ENCODE results near the gene TRAFD1.

TRAFD1 gene

DNA sequence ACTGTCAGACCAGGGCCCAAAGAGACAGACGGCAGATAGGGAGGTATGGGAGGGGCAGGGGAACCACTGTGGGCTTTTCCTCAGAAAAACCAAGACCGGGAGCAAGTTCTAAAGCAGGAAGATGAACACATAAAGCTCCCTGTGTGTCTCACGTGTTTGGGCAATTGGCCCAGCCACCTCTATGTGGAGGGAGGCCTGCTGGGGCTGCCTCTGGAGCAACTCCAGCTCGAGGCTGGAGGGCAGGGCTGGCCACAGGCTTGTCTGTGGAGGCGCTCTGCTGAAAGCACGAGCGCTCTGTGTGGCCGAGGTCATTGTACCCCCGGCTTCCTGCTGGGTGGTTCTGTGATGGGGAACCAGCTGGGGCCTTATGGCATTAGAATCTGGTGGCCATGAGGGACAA is 36.4 kb downstream of the TRAFD1 start:
- no peak for DNase-seq

DNA sequence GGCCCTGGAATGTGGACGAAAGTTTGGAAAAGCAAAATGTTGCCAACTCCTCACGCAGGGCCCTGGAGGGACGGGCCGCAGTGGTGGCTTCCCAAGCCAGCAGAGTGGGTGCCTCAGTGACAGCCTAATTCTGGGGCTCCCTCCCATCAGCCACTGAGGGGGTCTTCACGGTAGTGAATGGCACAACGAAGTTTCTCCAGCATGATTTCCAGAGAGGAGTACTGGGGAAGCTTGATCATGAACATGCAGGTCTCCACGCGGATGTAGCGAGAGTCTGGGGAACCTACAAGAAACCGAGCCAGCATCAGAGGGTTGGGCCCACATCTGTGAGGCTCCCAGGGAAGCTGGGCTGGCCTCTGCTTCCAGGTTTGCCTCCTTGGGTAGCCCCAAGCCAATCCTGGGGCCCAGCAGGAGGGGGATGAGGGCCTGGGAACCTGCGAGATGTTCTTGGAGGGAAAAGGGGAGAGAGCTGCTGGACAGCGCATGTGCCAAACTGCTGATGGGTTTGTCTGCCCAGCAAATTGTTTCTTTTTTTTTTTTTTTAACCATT is 37.0 kb downstream of the TRAFD1 start:
- no peak for DNase-seq

DNA sequence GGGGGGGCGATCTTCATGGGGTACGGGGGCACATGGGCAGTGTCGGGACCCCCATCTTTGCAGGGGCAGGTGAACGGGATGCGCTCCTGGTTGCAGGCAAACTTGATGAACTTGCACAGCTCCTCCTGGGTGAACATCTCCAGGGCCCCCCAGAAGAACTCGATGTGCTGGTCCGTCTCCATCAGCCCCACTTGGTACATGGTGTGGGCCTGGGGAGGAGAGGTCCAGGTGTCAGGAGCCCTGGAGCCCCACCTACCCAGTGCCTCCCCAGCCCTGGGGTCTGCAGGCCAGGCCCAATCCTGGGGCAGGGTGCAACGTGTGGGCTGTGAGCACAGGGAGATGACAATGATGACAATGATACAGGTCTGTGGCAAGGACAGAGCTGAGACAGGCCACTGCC is 37.7 kb downstream of the TRAFD1 start:
- no peak for DNase-seq

DNA sequence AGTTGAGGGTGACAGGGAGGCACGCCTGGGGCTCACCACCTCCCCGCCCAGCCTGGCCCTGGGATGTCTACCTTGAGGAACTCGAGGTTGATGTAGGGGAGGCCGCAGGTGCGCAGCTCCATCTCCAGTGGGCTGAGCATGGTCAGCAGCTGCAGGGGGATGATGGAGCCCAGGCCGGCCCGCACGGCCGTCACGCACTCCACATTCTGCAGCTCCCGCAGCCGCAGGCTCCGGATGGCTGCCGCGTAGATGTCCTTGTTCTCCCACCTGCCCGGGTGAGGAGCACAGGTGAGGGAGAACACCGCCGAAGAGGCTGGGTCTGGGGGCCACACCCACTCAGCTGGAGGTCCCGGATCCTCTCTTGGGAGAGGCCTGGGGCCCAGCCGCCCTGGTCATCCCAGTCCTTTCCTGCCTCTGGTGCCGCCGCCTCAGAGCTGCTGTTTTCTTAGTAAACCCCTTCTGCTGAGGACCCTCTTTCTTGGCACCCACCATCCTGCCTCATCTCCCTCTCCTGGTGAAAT is 38.2 kb downstream of the TRAFD1 start:
- DNase-seq, result no peak

GRCh38 chr12:112164011-112164660 is 38.8 kb downstream of the TRAFD1 start:
- DNase-seq, result no peak

GRCh38 chr12:112165624-112166023 is 40.3 kb downstream of the TRAFD1 start:
- DNase-seq, result no peak

- no peak for DNase-seq
Measured at GRCh38 chr12:112166051-112167015, 41.0 kb downstream of the TRAFD1 start.

GRCh38 chr12:112167031-112167461 is 41.7 kb downstream of the TRAFD1 start:
- DNase-seq, result no peak

- no peak for DNase-seq
Measured at GRCh38 chr12:112167718-112168525, 42.6 kb downstream of the TRAFD1 start.

GRCh38 chr12:112168561-112168971 is 43.2 kb downstream of the TRAFD1 start:
- DNase-seq, result no peak

GRCh38 chr12:112169161-112169872 is 44.0 kb downstream of the TRAFD1 start:
- no peak for DNase-seq

DNA sequence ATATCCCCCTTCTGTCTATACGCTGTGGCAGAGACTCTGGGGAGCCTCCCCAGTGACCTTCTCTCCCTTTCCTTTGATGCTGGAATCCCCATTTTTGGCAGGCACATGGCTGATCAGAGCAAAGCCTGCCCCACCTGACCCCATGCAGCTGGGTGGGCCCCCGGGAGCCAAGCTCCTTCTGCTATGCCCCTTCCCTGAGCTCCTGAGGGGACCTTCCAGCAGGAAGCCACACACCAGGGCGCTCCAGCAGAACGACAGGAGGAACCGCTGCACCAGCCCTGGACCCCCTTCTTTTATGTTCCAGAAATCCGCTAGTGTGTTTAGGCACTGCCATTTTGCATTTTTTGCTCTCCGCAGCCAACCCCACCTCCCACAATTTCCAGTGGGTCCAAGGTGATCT is 44.6 kb downstream of the TRAFD1 start:
- DNase-seq, result no peak

DNA sequence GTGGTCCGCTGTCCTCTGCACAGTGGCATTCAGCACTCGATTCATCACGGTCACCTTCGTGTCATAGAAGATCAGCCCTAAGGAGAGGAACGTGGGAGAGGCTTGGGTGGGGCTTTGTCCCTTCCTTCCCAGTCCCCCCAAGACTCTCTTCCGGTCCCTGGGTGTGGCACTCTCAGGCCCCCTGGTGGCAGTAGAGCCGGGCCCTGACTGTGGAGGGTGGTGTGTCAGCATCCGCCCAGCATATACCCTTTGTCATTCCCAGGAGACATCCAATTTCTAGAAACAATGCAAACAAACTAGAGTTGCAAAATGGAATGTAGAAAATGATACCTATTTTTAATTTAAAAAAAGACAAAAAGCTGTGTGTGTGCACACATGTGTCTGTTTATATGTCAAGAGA is 45.0 kb downstream of the TRAFD1 start:
- no peak for DNase-seq

DNA sequence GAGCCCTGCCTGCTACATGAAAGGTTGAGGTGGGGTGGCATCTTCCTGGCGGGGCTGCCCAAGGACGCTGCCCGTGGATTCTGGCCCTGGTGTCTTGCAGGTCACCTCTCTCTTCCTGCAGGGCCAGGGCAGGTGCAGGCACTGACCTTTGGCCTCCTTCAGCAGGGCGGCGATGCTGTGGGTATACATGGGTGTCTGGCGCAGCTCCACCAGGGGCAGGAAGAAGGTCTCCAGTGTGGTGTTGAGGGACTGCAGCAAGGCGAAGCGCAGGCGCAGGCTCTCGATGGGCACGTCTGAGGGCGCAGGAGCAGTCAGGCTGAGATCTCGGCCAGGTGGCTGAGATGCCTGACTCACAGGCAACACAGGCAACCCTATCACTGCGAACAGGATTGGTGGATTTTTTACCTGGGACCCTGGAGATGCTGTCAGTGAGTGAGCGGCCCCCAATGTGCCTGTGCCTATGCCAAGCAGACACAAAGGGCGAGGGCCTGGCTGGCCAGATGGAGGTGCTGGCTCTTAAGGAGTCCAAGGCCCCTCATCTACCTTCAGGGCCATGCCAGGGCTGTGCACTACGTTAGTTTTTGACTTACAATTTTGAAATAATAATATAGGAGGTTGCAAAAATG is 45.7 kb downstream of the TRAFD1 start:
- no peak for DNase-seq

DNA sequence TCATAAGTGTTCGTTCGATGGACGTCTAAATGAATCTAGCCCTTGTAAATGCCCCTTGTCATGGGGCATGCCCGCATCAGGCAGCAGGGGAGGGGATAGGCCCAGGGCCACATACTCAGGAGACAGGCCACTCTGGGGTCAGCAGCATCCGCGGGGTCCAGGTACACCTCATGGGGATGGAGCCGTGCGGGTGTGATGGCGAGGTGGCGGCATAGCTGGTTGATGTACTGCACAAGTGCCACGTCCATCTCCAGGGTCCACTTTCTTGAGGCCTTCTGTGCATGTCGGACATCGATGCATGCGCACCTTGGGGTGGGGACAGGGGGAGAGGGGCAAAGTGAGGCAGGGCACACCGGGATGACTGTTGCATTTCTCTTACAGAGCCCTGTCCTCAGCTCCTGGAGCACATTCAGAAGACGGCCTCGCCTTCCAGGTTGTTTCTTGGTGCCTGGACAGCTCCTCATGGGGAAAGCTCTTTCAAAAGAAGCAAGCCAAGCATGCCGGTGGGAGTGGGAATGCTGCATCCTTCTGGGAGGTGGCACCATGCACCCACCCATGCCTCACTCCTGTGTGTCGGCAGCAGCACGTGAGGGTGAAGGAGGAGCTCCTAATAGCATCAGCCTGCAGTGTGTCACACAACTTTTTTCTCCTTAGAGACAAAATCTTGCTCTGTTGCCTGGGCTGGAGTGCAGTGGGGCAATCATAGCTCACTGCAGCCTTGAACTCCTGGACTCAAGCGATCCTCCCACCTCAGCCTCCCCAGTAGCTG is 47.4 kb downstream of the TRAFD1 start:
- DNase-seq, result no peak

- no peak for DNase-seq
Measured at GRCh38 chr12:112175361-112176155, 50.2 kb downstream of the TRAFD1 start.

- no peak for DNase-seq
Measured at GRCh38 chr12:112176321-112177010, 51.1 kb downstream of the TRAFD1 start.

- no peak for DNase-seq
Measured at GRCh38 chr12:112178796-112179195, 53.4 kb downstream of the TRAFD1 start.

GRCh38 chr12:112179341-112179740 is 54.0 kb downstream of the TRAFD1 start:
- DNase-seq, result no peak

Data from NCI-H1048 (cell line).